ENCODE data around the gene SH3BP1. TPM values are rescaled to one million over a fixed set of nuclear protein-coding genes. Genes with fewer than 3 reads are reported as not detected.

Gene SH3BP1
- total and polyA plus RNA-seq, 9 of the 15 experiments (the other 6 are each of a cell fraction or from before 2014, with no cell fraction given), result 0.10 to 36.2 (median 10.4) TPM

DNA sequence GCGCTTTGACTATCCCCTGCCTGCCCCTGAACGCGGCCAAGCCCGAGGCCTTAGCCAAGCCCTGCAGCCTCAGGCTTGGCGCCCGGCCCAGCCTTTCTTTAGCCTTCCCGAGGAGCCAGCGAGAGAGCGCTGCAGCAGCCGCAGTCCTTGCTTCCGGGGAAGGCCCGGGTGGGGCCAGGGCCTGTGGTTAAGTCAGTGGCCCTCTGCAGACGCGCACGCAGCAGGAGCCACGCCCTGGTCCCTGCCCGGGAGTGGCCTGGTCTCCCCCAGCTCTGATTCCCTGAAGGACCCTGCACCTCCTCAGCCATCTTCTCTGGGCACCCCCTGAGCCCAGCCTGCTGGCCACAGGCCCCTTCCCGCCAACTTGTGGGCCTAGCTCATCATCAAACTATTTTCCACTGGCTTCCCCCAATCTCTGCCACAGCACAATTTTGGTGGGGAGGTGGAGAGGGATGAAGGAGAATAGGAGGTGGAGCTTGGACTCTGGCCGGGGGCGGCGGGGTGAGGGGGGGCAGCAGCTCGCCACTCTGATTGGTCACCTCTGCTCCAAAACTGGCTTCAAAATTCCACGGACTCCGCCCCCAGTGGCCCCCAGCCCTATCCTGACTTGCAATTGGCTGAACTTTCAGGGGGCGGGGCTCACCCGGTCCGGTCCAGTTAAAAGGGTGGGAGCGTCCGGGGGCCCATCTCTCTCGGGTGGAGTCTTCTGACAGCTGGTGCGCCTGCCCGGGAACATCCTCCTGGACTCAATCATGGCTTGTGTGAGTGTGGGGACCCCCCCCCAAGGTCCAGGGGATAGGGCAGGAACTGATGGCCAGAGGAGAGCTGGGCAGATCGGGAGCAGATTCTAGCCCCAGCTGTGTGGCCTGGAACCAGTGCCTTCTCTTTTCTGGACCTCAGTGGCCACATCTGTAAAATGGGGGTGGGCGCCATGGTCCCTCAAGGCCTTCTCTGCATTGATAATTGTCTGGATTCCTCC lies 35.8 kb downstream of the SH3BP1 start, which contains the start of gene LGALS1:
Gene LGALS1 (plus strand): TSS at position 686 of the 979 bp plus-strand sequence. CDS start 67 bp downstream, at position 753.
- peak within 1 kb of the TSS; percentile 71 to 87 for H3K9ac ChIP-seq (ENCODE audit: insufficient read depth in 1 of 2, low read depth in 2 of 2, low read length in 2 of 2)
- CTCF ChIA-PET (ENCODE audit: low intra/inter-chr PET ratio), result no interaction called here
- BruUV-seq (replicated peaks), result no TSS peak
- H4K20me1 ChIP-seq (replicated peaks; ENCODE audit: control insufficient read depth, insufficient read depth, low read length), result no peaks in the 10 kb centered on the region
- H3K79me2 ChIP-seq (ENCODE audit: control insufficient read depth, insufficient read depth, low read length), result peaks cover 23% of the 10 kb centered on the region
- peaks cover 5% of the 10 kb centered on the region; the same call in 1 of the 3 replicates for H3K36me3 ChIP-seq (ENCODE audit: control insufficient read depth, insufficient read depth, low read length)
- FAIRE-seq (peak; percentile 93), DNase-seq (ENCODE audit: extremely low read depth in 1 of 4, low spot score in 3 of 4) (peak; percentile 90 to 95 (median 91)), ATAC-seq (peak; percentile 93)
- peak within 1 kb of the TSS; percentile 71 for H2AFZ ChIP-seq (ENCODE audit: low read depth, low read length)
- in situ Hi-C loops (cut with MboI), result no loop called here
- peaks cover 2 to 57% of the 10 kb centered on the region in 2 experiments; a peak in 3 of 5 replicates for H3K4me1 ChIP-seq (replicated peaks in 1 of 2; ENCODE audit: control insufficient read depth in 2 of 2, insufficient read depth in 2 of 2, low read length in 2 of 2)
- H3K27me3 ChIP-seq (ENCODE audit: control insufficient read depth in 2 of 2, insufficient read depth in 2 of 2, low read length in 2 of 2), result no peaks in the 10 kb centered on the region
- H3K9me3 ChIP-seq (replicated peaks; ENCODE audit: control insufficient read depth, insufficient read depth, low read depth, low read length), result no peaks in the 10 kb centered on the region
- intact Hi-C loops (cut with micrococcal nuclease), result no loop called here
- POLR2A ChIA-PET, result interaction anchor here (0.5 to 2.1 kb wide), 15 partner anchors 8 to 163 kb away, joined by 3 to 12 read pairs (median 3); partner anchors contain the start of genes NOL12 and PDXP
- peak within 1 kb of the TSS; percentile 86 for H3K4me2 ChIP-seq (ENCODE audit: insufficient read depth, low read length)
- H3K4me3 ChIP-seq, result peak within 1 kb of the TSS; percentile 52
- H3K9me1 ChIP-seq (ENCODE audit: control insufficient read depth, insufficient read depth, low read length), result no peaks in the 10 kb centered on the region
- WGBS (ENCODE audit: insufficient coverage, low coverage, missing lambda C conversion rate), result 0% methylated on average over 28 of the region's 34 CpGs
- H3K27ac ChIP-seq (ENCODE audit: extremely low read depth, low read depth, low read length), result peak within 1 kb of the TSS; percentile 85
- TF ChIP-seq PRMT5 (CRISPR knock-in tag; IDR thresholded peaks at IDR 0.05) (no peak), ZNF644 (tag; IDR thresholded peaks at IDR 0.05; ENCODE audit: low read depth) (no peak), ZBTB1 (CRISPR knock-in tag; IDR thresholded peaks at IDR 0.05; ENCODE audit: borderline replicate concordance, low read depth) (peak; percentile 36; the same call in 1 of the 2 replicates), SIN3A (IDR thresholded peaks at IDR 0.05; ENCODE audit: borderline replicate concordance in 2 of 2, control insufficient read depth in 1 of 2, low read depth in 2 of 2, low read length in 2 of 2) (peak in 1 of 2 experiments; percentile 29; a peak in 1 of 4 replicates), ILF3 (IDR thresholded peaks at IDR 0.05; ENCODE audit: borderline replicate concordance) (no peak), TCF7 (IDR thresholded peaks at IDR 0.05; ENCODE audit: borderline replicate concordance) (no peak), MECOM (CRISPR knock-in tag; IDR thresholded peaks at IDR 0.05) (peak; percentile 60; the same call in 1 of the 2 replicates), THRAP3 (IDR thresholded peaks at IDR 0.05; ENCODE audit: borderline replicate concordance) (no peak), PURB (CRISPR knock-in tag; IDR thresholded peaks at IDR 0.05; ENCODE audit: low read depth) (no peak), ELF1 (tag; IDR thresholded peaks at IDR 0.05) (peak; percentile 84), GABPB1 (CRISPR knock-in tag; IDR thresholded peaks at IDR 0.05) (peak; percentile 58), ATF7 (IDR thresholded peaks at IDR 0.05) (peak; percentile 61), SMAD4 (CRISPR knock-in tag; conservative IDR thresholded peaks at IDR 0.05) (peak; percentile 17), PTBP1 (IDR thresholded peaks at IDR 0.05; ENCODE audit: low read depth, low read length) (0 out of 2 replicates have a peak, but pooled peaks have one; percentile 72), ZNF444 (CRISPR knock-in tag; IDR thresholded peaks at IDR 0.05) (no peak)
- TF ChIP-seq, protein P1, sequence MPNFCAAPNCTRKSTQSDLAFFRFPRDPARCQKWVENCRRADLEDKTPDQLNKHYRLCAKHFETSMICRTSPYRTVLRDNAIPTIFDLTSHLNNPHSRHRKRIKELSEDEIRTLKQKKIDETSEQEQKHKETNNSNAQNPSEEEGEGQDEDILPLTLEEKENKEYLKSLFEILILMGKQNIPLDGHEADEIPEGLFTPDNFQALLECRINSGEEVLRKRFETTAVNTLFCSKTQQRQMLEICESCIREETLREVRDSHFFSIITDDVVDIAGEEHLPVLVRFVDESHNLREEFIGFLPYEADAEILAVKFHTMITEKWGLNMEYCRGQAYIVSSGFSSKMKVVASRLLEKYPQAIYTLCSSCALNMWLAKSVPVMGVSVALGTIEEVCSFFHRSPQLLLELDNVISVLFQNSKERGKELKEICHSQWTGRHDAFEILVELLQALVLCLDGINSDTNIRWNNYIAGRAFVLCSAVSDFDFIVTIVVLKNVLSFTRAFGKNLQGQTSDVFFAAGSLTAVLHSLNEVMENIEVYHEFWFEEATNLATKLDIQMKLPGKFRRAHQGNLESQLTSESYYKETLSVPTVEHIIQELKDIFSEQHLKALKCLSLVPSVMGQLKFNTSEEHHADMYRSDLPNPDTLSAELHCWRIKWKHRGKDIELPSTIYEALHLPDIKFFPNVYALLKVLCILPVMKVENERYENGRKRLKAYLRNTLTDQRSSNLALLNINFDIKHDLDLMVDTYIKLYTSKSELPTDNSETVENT (CRISPR knock-in tag; IDR thresholded peaks at IDR 0.05), result no peak
- TF ChIP-seq, protein P2, sequence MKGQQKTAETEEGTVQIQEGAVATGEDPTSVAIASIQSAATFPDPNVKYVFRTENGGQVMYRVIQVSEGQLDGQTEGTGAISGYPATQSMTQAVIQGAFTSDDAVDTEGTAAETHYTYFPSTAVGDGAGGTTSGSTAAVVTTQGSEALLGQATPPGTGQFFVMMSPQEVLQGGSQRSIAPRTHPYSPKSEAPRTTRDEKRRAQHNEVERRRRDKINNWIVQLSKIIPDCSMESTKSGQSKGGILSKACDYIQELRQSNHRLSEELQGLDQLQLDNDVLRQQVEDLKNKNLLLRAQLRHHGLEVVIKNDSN (CRISPR knock-in tag; IDR thresholded peaks at IDR 0.05), result no peak
